ENCODE data around the gene CCDC50. TPM values are rescaled to one million over a fixed set of nuclear protein-coding genes. Genes with fewer than 3 reads are reported as not detected.

The CCDC50 gene
- total and polyA plus RNA-seq, 10 of the 15 experiments (the other 5 are each of a cell fraction or from before 2014, with no cell fraction given) = 46.7 to 150 (median 125) TPM

DNA sequence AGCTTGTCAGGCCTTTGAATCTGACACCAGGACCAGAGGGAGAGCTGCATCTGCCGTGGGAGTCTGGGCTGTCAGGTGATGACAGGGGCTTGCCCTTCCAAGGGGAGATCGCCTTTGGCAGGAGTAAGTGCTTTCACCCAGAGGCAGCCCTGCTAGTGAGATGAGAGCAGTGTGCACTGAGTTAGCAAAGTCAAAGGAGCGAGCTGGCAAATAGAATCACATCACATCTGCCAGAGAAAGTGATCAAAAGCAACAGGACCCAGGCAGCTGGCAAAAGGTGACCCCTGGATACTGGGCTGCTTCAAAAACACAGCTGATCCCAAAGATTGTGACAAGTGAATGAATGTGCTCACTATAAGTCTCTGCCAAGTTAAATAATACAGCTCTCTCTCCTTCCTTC lies 95.7 kb downstream of the CCDC50 start:
- no TSS peak for BruUV-seq (replicated peaks)
- no peak overlapping the region for H3K9ac ChIP-seq (ENCODE audit: control insufficient read depth, insufficient read depth, low read length)

More for the DNA sequence above, 95.7 kb downstream of the CCDC50 start:
- Histone ChIP-seq H3K4me3 (no peak overlapping the region), H3K4me1 (ENCODE audit: control insufficient read depth, insufficient read depth, low read length) (no peaks in the 10 kb centered on the region), H3K27ac (ENCODE audit: control insufficient read depth, insufficient read depth) (no peak overlapping the region), H3K79me2 (ENCODE audit: control insufficient read depth, insufficient read depth, low read length) (no peaks in the 10 kb centered on the region), H3K36me3 (ENCODE audit: control insufficient read depth in 2 of 2, insufficient read depth in 2 of 2, low read length in 1 of 2) (no peaks in the 10 kb centered on the region), H4K20me1 (ENCODE audit: control insufficient read depth, insufficient read depth) (no peaks in the 10 kb centered on the region), H2AFZ (ENCODE audit: control insufficient read depth, low read depth, low read length) (no peak overlapping the region), H3K9me3 (replicated peaks; ENCODE audit: control insufficient read depth, insufficient read depth, low read length) (no peaks in the 10 kb centered on the region), H3K27me3 (replicated peaks in 1 of 2; ENCODE audit: control insufficient read depth in 2 of 2, insufficient read depth in 2 of 2, low read length in 1 of 2) (0 out of 4 replicates have a peak, but pooled peaks cover 0 to 1% of the 10 kb centered on the region in 2 experiments), H3K4me2 (ENCODE audit: control insufficient read depth, insufficient read depth) (no peak overlapping the region)
- intact Hi-C loops (cut with micrococcal nuclease; ENCODE audit: unreplicated experiment) = no loop called here
- ChIA-PET SMC1A (ENCODE audit: uncharacterized antibody, unreplicated experiment) (interaction anchor here (1.2 to 1.9 kb wide), 2 partner anchors 17 to 288 kb away, joined by 3 to 5 read pairs; no protein-coding TSS in a partner anchor), POLR2A (no interaction called here), RAD21 (ENCODE audit: unreplicated experiment) (interaction anchor here (1.1 to 2.5 kb wide), 2 partner anchors 180 to 1019 kb away, joined by 5 read pairs; no protein-coding TSS in a partner anchor), CTCF (interaction anchor here (1.1 to 1.8 kb wide), 6 partner anchors 10 to 1019 kb away, joined by 3 to 7 read pairs (median 4); no protein-coding TSS in a partner anchor)
- WGBS (ENCODE audit: insufficient coverage, insufficient replicate concordance, low lambda C conversion rate, missing lambda C conversion rate) = 23% methylated on average over 3 of the region's 3 CpGs
- DNase-seq (ENCODE audit: low read depth, low spot score) (no peak), ATAC-seq (no peak), FAIRE-seq (no peak)
- in situ Hi-C loops (cut with MboI) = no loop called here
- no peak for TF ChIP-seq GATAD2B (conservative IDR thresholded peaks at IDR 0.05; ENCODE audit: low read depth)
- TF ChIP-seq KDM1A (IDR thresholded peaks at IDR 0.05; ENCODE audit: borderline replicate concordance) = no peak
- TF ChIP-seq, protein P1, sequence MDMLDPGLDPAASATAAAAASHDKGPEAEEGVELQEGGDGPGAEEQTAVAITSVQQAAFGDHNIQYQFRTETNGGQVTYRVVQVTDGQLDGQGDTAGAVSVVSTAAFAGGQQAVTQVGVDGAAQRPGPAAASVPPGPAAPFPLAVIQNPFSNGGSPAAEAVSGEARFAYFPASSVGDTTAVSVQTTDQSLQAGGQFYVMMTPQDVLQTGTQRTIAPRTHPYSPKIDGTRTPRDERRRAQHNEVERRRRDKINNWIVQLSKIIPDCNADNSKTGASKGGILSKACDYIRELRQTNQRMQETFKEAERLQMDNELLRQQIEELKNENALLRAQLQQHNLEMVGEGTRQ (IDR thresholded peaks at IDR 0.05; ENCODE audit: borderline replicate concordance, low read depth, low read length) = no peak
- no peak for TF ChIP-seq HDAC6 (IDR thresholded peaks at IDR 0.05; ENCODE audit: unreplicated experiment)
- no peak for TF ChIP-seq POU2F2 (IDR thresholded peaks at IDR 0.05; ENCODE audit: borderline replicate concordance, low read depth, low read length)
- TF ChIP-seq, protein P2, sequence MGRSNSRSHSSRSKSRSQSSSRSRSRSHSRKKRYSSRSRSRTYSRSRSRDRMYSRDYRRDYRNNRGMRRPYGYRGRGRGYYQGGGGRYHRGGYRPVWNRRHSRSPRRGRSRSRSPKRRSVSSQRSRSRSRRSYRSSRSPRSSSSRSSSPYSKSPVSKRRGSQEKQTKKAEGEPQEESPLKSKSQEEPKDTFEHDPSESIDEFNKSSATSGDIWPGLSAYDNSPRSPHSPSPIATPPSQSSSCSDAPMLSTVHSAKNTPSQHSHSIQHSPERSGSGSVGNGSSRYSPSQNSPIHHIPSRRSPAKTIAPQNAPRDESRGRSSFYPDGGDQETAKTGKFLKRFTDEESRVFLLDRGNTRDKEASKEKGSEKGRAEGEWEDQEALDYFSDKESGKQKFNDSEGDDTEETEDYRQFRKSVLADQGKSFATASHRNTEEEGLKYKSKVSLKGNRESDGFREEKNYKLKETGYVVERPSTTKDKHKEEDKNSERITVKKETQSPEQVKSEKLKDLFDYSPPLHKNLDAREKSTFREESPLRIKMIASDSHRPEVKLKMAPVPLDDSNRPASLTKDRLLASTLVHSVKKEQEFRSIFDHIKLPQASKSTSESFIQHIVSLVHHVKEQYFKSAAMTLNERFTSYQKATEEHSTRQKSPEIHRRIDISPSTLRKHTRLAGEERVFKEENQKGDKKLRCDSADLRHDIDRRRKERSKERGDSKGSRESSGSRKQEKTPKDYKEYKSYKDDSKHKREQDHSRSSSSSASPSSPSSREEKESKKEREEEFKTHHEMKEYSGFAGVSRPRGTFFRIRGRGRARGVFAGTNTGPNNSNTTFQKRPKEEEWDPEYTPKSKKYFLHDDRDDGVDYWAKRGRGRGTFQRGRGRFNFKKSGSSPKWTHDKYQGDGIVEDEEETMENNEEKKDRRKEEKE (IDR thresholded peaks at IDR 0.05) = no peak
- TF ChIP-seq RAD21 (IDR thresholded peaks at IDR 0.05; ENCODE audit: insufficient read depth, low read depth, low read length) = no peak
- no peak for TF ChIP-seq CREB1 (IDR thresholded peaks at IDR 0.05; ENCODE audit: low read depth)
- no peak for TF ChIP-seq ASH2L (IDR thresholded peaks at IDR 0.05; ENCODE audit: borderline replicate concordance, low read depth)
- TF ChIP-seq, protein P3, sequence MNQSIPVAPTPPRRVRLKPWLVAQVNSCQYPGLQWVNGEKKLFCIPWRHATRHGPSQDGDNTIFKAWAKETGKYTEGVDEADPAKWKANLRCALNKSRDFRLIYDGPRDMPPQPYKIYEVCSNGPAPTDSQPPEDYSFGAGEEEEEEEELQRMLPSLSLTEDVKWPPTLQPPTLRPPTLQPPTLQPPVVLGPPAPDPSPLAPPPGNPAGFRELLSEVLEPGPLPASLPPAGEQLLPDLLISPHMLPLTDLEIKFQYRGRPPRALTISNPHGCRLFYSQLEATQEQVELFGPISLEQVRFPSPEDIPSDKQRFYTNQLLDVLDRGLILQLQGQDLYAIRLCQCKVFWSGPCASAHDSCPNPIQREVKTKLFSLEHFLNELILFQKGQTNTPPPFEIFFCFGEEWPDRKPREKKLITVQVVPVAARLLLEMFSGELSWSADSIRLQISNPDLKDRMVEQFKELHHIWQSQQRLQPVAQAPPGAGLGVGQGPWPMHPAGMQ (IDR thresholded peaks at IDR 0.05; ENCODE audit: borderline replicate concordance) = no peak
- TF ChIP-seq ZZZ3 (IDR thresholded peaks at IDR 0.05; ENCODE audit: control insufficient read depth, insufficient read length, low read depth) = no peak
- TF ChIP-seq RUNX3 (IDR thresholded peaks at IDR 0.05; ENCODE audit: low read length) = no peak
- no peak for TF ChIP-seq NR2C2 (IDR thresholded peaks at IDR 0.05; ENCODE audit: borderline replicate concordance, control insufficient read depth, insufficient read length, low read depth)
- TF ChIP-seq STAT1 (conservative IDR thresholded peaks at IDR 0.05) = no peak
- no peak for TF ChIP-seq ATF7 (IDR thresholded peaks at IDR 0.05; ENCODE audit: low read depth)
- no peak for TF ChIP-seq TCF7 (IDR thresholded peaks at IDR 0.05; ENCODE audit: borderline replicate concordance)

All from GM12878 (cell line).